WTC11 (cell line): ENCODE results near the gene BMPR1B. TPM values are rescaled to one million over a fixed set of nuclear protein-coding genes. Genes with fewer than 3 reads are reported as not detected.

Experiments
- ATAC-seq: fragments of 200-7000 bp; cut with Tn5 transposase; 2 replicates; pipeline ENCODE4 v1.10.0; 2021; ENCODE audit warnings: mild to moderate bottlenecking, moderate library complexity
- CTCF ChIA-PET: fragments of 300-600 bp; sonication (Branson Sonifier 250); formaldehyde crosslinking; loops from one replicate; lab custom pipeline; 2021; ENCODE audit warnings: antibody characterized with exemption; lab: Charles Lee
- POLR2A ChIA-PET: fragments of 350-600 bp; sonication (Branson Sonifier 250); formaldehyde crosslinking; loops from one replicate; lab custom pipeline; 2021; ENCODE audit warnings: antibody characterized with exemption; lab: Charles Lee
- DNase-seq: peaks from one replicate; pipeline ENCODE4 v3.0.0; 2021; ENCODE audit warnings: low spot score
- H3K27ac Mint-ChIP-seq: 2 replicates; pipeline ENCODE4 v1.8.0; 2021; ENCODE audit warnings: mixed read lengths
- H3K27me3 Mint-ChIP-seq: 2 replicates; pipeline ENCODE4 v1.8.0; 2021; ENCODE audit warnings: low read depth, mild to moderate bottlenecking, moderate library complexity, mixed read lengths
- H3K36me3 Mint-ChIP-seq: 2 replicates; pipeline ENCODE4 v1.8.0; 2021; ENCODE audit warnings: mixed read lengths
- H3K4me1 Mint-ChIP-seq: 2 replicates; pipeline ENCODE4 v1.8.0; 2022; ENCODE audit warnings: mixed read lengths
- H3K4me3 Mint-ChIP-seq: 2 replicates; pipeline ENCODE4 v1.8.0; 2021; ENCODE audit warnings: mild to moderate bottlenecking, moderate library complexity, mixed read lengths
- H3K9me3 Mint-ChIP-seq: 2 replicates; pipeline ENCODE4 v1.8.0; 2021; ENCODE audit warnings: mixed read lengths
- CBFB ChIP-seq: sonication (generic); formaldehyde crosslinking; IDR thresholded peaks from 2 replicates; pipeline ENCODE4 v1.8.1; 2022; ENCODE audit warnings: mild to moderate bottlenecking, low read depth, missing genetic modification reagents
- ESRRA ChIP-seq: sonication (generic); formaldehyde crosslinking; IDR thresholded peaks from 2 replicates; pipeline ENCODE4 v1.8.1; 2022; ENCODE audit warnings: mild to moderate bottlenecking, missing genetic modification reagents, borderline replicate concordance
- ETV6 ChIP-seq: sonication (generic); formaldehyde crosslinking; IDR thresholded peaks from 2 replicates; pipeline ENCODE4 v1.8.1; 2022; ENCODE audit warnings: mild to moderate bottlenecking, missing genetic modification reagents
- FOXJ3 ChIP-seq: sonication (generic); formaldehyde crosslinking; IDR thresholded peaks from 2 replicates; pipeline ENCODE4 v1.9.0; 2021; ENCODE audit warnings: missing genetic modification reagents, mild to moderate bottlenecking, borderline replicate concordance
- GTF2I ChIP-seq: fragments of 250-450 bp; sonication (Bioruptor Pico); conservative IDR thresholded peaks from 2 replicates; pipeline ENCODE4 v1.4.0; 2021; ENCODE audit warnings: mild to moderate bottlenecking
- JAZF1 ChIP-seq: fragments of 250-450 bp; sonication (Bioruptor Pico); IDR thresholded peaks from 2 replicates; pipeline ENCODE4 v1.9.0; 2021; ENCODE audit warnings: moderate library complexity, mild to moderate bottlenecking, inconsistent platforms
- JUN ChIP-seq: sonication (generic); formaldehyde crosslinking; IDR thresholded peaks from 2 replicates; pipeline ENCODE4 v1.8.0; 2023; ENCODE audit warnings: mild to moderate bottlenecking, missing genetic modification reagents
- KAT7 ChIP-seq: sonication (generic); formaldehyde crosslinking; IDR thresholded peaks from 2 replicates; pipeline ENCODE4 v1.8.1; 2023; ENCODE audit warnings: missing genetic modification reagents, mild to moderate bottlenecking, borderline replicate concordance
- MYBL2 ChIP-seq: sonication (generic); formaldehyde crosslinking; IDR thresholded peaks from 2 replicates; pipeline ENCODE4 v1.8.1; 2023; ENCODE audit warnings: mild to moderate bottlenecking, moderate library complexity, missing genetic modification reagents
- NFE2L1 ChIP-seq: sonication (generic); formaldehyde crosslinking; IDR thresholded peaks from 2 replicates; pipeline ENCODE4 v1.8.1; 2023; ENCODE audit warnings: missing genetic modification reagents
- PRRX2 ChIP-seq: fragments of 250-450 bp; sonication (Bioruptor Pico); IDR thresholded peaks from 2 replicates; pipeline ENCODE4 v1.8.0; 2021; ENCODE audit warnings: mild to moderate bottlenecking
- RELA ChIP-seq: sonication (generic); formaldehyde crosslinking; IDR thresholded peaks from 2 replicates; pipeline ENCODE4 v1.8.1; 2022; ENCODE audit warnings: missing genetic modification reagents, mild to moderate bottlenecking, borderline replicate concordance
- SOX15 ChIP-seq: fragments of 250-450 bp; sonication (Bioruptor Pico); IDR thresholded peaks from 2 replicates; pipeline ENCODE4 v1.9.0; 2021; ENCODE audit warnings: mild to moderate bottlenecking
- ZBTB21 ChIP-seq: sonication (generic); formaldehyde crosslinking; IDR thresholded peaks from 2 replicates; pipeline ENCODE4 v1.8.1; 2023; ENCODE audit warnings: mild to moderate bottlenecking, missing genetic modification reagents, borderline replicate concordance
- ZNF138 ChIP-seq: sonication (generic); formaldehyde crosslinking; conservative IDR thresholded peaks from 2 replicates; pipeline ENCODE4 v1.8.1; 2022; ENCODE audit warnings: mild to moderate bottlenecking, moderate library complexity, missing genetic modification reagents
- ZNF263 ChIP-seq: sonication (generic); formaldehyde crosslinking; IDR thresholded peaks from 2 replicates; pipeline ENCODE4 v1.8.1; 2022; ENCODE audit warnings: low read depth, mild to moderate bottlenecking, moderate library complexity, missing genetic modification reagents
- ZNF317 ChIP-seq: sonication (generic); formaldehyde crosslinking; IDR thresholded peaks from 2 replicates; pipeline ENCODE4 v1.8.1; 2023; ENCODE audit warnings: low read depth, mild to moderate bottlenecking, moderate library complexity, missing genetic modification reagents, borderline replicate concordance
- total RNA-seq: library from RNA; stranded (reverse); gene quantifications from 3 replicates; pipeline ENCODE4 v1.2.3, GENCODE V29; 2021
- TF ChIP-seq, protein P1 (sequence below): sonication (generic); formaldehyde crosslinking; IDR thresholded peaks from 2 replicates; pipeline ENCODE4 v1.8.1; 2022; ENCODE audit warnings: mild to moderate bottlenecking, moderate library complexity, missing genetic modification reagents
- TF ChIP-seq, protein P2 (sequence below): sonication (generic); formaldehyde crosslinking; IDR thresholded peaks from 2 replicates; pipeline ENCODE4 v1.8.1; 2022; ENCODE audit warnings: low read depth, missing genetic modification reagents, borderline replicate concordance
- TF ChIP-seq, protein P3 (sequence below): fragments of 250-450 bp; sonication (Bioruptor Pico); IDR thresholded peaks from 2 replicates; pipeline ENCODE4 v1.8.0; 2021; ENCODE audit warnings: mild to moderate bottlenecking
- TF ChIP-seq, protein P4 (sequence below): fragments of 200-600 bp; IDR thresholded peaks from 2 replicates; pipeline ENCODE4 v1.8.0; 2022; ENCODE audit warnings: antibody characterized with exemption
- TF ChIP-seq, protein P5 (sequence below): sonication (generic); formaldehyde crosslinking; conservative IDR thresholded peaks from 2 replicates; pipeline ENCODE4 v1.8.1; 2022; ENCODE audit warnings: mild to moderate bottlenecking, missing genetic modification reagents
- TF ChIP-seq, protein P6 (sequence below): sonication (generic); formaldehyde crosslinking; IDR thresholded peaks from 2 replicates; pipeline ENCODE4 v1.8.1; 2022; ENCODE audit warnings: missing genetic modification reagents, borderline replicate concordance
- TF ChIP-seq, protein P7 (sequence below): sonication (generic); formaldehyde crosslinking; IDR thresholded peaks from 2 replicates; pipeline ENCODE4 v1.8.0; 2023; ENCODE audit warnings: missing genetic modification reagents
- TF ChIP-seq, protein P8 (sequence below): sonication (generic); formaldehyde crosslinking; IDR thresholded peaks from 2 replicates; pipeline ENCODE4 v1.8.1; 2023; ENCODE audit warnings: mild to moderate bottlenecking, missing genetic modification reagents, moderate library complexity
- TF ChIP-seq, protein P9 (sequence below): sonication (generic); formaldehyde crosslinking; IDR thresholded peaks from 2 replicates; pipeline ENCODE4 v1.8.1; 2023; ENCODE audit warnings: mild to moderate bottlenecking, moderate library complexity, missing genetic modification reagents

Gene BMPR1B
- total RNA-seq, 1 experiment from 2014 or later, result 0.77 TPM

DNA sequence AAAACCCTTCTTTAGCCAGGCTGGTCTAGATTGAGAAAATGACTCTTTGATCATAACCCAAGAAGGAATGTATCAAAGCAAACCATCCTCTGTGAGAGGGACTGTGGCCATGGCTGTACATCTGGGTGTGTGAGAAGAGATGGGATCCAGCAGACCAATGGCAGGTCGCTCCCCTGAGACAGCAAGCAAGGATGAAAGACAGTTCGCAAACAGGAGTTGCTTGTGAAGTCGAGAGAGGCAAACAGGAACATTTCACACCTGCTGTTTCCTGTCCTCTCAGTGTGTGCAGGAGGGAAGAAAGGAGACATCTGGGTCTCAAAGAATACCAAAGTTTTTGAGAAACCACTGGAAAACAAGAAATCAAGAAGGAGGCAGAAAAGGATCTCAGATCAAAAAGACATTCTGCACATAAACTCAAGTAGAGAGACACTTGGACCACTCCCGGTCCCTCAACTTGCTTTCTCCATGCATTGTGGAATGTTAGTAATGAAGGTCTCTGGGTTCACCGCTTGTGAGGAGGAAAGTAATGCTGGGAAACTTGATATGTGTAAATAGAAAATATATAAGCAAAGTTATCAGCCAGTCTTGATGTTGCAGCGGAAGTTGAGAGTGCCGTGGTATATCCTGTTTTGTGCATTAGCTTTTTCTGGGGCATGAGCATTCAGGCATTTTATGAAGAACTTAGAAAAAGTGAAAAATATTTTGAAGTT, 327.5 kb downstream of the BMPR1B start (continued):
- TF ChIP-seq, protein P1, sequence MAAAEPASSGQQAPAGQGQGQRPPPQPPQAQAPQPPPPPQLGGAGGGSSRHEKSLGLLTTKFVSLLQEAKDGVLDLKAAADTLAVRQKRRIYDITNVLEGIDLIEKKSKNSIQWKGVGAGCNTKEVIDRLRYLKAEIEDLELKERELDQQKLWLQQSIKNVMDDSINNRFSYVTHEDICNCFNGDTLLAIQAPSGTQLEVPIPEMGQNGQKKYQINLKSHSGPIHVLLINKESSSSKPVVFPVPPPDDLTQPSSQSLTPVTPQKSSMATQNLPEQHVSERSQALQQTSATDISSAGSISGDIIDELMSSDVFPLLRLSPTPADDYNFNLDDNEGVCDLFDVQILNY, result no peak
- TF ChIP-seq MYBL2 (no peak), SOX15 (CRISPR knock-in tag) (no peak), GTF2I (CRISPR knock-in tag) (no peak), NFE2L1 (no peak), ETV6 (CRISPR knock-in tag) (no peak), FOXJ3 (CRISPR knock-in tag) (no peak), ESRRA (CRISPR knock-in tag) (no peak), ZNF317 (no peak)
- TF ChIP-seq, protein P2, sequence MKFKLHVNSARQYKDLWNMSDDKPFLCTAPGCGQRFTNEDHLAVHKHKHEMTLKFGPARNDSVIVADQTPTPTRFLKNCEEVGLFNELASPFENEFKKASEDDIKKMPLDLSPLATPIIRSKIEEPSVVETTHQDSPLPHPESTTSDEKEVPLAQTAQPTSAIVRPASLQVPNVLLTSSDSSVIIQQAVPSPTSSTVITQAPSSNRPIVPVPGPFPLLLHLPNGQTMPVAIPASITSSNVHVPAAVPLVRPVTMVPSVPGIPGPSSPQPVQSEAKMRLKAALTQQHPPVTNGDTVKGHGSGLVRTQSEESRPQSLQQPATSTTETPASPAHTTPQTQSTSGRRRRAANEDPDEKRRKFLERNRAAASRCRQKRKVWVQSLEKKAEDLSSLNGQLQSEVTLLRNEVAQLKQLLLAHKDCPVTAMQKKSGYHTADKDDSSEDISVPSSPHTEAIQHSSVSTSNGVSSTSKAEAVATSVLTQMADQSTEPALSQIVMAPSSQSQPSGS (CRISPR knock-in tag), result no peak
- TF ChIP-seq, protein P3, sequence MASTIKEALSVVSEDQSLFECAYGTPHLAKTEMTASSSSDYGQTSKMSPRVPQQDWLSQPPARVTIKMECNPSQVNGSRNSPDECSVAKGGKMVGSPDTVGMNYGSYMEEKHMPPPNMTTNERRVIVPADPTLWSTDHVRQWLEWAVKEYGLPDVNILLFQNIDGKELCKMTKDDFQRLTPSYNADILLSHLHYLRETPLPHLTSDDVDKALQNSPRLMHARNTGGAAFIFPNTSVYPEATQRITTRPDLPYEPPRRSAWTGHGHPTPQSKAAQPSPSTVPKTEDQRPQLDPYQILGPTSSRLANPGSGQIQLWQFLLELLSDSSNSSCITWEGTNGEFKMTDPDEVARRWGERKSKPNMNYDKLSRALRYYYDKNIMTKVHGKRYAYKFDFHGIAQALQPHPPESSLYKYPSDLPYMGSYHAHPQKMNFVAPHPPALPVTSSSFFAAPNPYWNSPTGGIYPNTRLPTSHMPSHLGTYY (CRISPR knock-in tag), result no peak
- TF ChIP-seq, protein P4, sequence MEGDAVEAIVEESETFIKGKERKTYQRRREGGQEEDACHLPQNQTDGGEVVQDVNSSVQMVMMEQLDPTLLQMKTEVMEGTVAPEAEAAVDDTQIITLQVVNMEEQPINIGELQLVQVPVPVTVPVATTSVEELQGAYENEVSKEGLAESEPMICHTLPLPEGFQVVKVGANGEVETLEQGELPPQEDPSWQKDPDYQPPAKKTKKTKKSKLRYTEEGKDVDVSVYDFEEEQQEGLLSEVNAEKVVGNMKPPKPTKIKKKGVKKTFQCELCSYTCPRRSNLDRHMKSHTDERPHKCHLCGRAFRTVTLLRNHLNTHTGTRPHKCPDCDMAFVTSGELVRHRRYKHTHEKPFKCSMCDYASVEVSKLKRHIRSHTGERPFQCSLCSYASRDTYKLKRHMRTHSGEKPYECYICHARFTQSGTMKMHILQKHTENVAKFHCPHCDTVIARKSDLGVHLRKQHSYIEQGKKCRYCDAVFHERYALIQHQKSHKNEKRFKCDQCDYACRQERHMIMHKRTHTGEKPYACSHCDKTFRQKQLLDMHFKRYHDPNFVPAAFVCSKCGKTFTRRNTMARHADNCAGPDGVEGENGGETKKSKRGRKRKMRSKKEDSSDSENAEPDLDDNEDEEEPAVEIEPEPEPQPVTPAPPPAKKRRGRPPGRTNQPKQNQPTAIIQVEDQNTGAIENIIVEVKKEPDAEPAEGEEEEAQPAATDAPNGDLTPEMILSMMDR, result no peak
- TF ChIP-seq, protein P5, sequence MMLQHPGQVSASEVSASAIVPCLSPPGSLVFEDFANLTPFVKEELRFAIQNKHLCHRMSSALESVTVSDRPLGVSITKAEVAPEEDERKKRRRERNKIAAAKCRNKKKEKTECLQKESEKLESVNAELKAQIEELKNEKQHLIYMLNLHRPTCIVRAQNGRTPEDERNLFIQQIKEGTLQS (CRISPR knock-in tag), result no peak
- TF ChIP-seq, protein P6, sequence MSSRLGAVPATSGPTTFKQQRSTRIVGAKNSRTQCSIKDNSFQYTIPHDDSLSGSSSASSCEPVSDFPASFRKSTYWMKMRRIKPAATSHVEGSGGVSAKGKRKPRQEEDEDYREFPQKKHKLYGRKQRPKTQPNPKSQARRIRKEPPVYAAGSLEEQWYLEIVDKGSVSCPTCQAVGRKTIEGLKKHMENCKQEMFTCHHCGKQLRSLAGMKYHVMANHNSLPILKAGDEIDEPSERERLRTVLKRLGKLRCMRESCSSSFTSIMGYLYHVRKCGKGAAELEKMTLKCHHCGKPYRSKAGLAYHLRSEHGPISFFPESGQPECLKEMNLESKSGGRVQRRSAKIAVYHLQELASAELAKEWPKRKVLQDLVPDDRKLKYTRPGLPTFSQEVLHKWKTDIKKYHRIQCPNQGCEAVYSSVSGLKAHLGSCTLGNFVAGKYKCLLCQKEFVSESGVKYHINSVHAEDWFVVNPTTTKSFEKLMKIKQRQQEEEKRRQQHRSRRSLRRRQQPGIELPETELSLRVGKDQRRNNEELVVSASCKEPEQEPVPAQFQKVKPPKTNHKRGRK, result no peak
- TF ChIP-seq, all 79 proteins: peak for 0

DNA sequence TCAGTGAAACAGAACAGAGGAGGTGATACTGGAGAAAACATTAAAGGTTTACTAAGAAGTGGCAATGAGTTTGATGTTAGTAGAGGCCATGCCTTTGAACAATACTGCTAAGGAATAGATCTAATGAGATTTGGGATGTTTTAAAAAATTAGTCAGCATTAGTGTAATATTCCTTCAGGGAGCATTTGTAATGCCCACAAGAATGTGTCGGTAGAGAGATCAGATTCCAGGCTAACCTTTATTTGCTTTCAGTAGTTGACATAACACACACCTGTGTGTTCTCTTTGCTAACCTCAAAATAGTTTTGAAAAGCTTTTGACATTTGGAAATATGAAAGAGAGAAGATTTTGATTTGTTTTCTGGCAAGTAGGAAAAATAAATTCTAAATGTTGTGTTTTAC, 328.8 kb downstream of the BMPR1B start:
- Mint-ChIP-seq H3K27ac (no peak overlapping the region), H3K4me3 (no peak overlapping the region), H3K36me3 (no peaks in the 10 kb centered on the region), H3K9me3 (no peaks in the 10 kb centered on the region), H3K4me1 (0 out of 2 replicates have a peak, but pooled peaks cover 3% of the 10 kb centered on the region), H3K27me3 (no peaks in the 10 kb centered on the region)
- ChIA-PET CTCF (no interaction called here), POLR2A (no interaction called here)
- ATAC-seq, result no peak
- DNase-seq, result no peak
- no peak for TF ChIP-seq CBFB (CRISPR knock-in tag)
- TF ChIP-seq ZNF138 (CRISPR knock-in tag), result no peak
- TF ChIP-seq, protein P7, sequence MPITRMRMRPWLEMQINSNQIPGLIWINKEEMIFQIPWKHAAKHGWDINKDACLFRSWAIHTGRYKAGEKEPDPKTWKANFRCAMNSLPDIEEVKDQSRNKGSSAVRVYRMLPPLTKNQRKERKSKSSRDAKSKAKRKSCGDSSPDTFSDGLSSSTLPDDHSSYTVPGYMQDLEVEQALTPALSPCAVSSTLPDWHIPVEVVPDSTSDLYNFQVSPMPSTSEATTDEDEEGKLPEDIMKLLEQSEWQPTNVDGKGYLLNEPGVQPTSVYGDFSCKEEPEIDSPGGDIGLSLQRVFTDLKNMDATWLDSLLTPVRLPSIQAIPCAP, result no peak
- TF ChIP-seq JUN (CRISPR knock-in tag), result no peak
- TF ChIP-seq, protein P5 (CRISPR knock-in tag), result no peak
- no peak for TF ChIP-seq RELA (CRISPR knock-in tag)
- TF ChIP-seq KAT7 (CRISPR knock-in tag), result no peak
- TF ChIP-seq, protein P8, sequence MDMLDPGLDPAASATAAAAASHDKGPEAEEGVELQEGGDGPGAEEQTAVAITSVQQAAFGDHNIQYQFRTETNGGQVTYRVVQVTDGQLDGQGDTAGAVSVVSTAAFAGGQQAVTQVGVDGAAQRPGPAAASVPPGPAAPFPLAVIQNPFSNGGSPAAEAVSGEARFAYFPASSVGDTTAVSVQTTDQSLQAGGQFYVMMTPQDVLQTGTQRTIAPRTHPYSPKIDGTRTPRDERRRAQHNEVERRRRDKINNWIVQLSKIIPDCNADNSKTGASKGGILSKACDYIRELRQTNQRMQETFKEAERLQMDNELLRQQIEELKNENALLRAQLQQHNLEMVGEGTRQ (CRISPR knock-in tag), result no peak
- no peak for TF ChIP-seq JAZF1 (CRISPR knock-in tag)
- TF ChIP-seq PRRX2 (CRISPR knock-in tag), result no peak
- TF ChIP-seq ZNF263 (CRISPR knock-in tag), result no peak
- no peak for TF ChIP-seq ZBTB21 (CRISPR knock-in tag)
- TF ChIP-seq, protein P9, sequence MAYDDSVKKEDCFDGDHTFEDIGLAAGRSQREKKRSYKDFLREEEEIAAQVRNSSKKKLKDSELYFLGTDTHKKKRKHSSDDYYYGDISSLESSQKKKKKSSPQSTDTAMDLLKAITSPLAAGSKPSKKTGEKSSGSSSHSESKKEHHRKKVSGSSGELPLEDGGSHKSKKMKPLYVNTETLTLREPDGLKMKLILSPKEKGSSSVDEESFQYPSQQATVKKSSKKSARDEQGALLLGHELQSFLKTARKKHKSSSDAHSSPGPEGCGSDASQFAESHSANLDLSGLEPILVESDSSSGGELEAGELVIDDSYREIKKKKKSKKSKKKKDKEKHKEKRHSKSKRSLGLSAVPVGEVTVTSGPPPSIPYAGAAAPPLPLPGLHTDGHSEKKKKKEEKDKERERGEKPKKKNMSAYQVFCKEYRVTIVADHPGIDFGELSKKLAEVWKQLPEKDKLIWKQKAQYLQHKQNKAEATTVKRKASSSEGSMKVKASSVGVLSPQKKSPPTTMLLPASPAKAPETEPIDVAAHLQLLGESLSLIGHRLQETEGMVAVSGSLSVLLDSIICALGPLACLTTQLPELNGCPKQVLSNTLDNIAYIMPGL (CRISPR knock-in tag), result no peak
- TF ChIP-seq ETV6 (CRISPR knock-in tag), result no peak
